Activated gamma-delta T cell treated with anti-CD3 and anti-CD28 coated beads, Interleukin-2, amount 50 U/mL, for 16 hours (primary cell): ENCODE results near the gene TGFB3.
"Not testable (repeated sequence)": the region's sequence is repeated elsewhere in the genome, so short reads cannot be mapped to it uniquely, and the experiment has no call there.

Experiments used
- DNase-seq: peaks from one replicate; pipeline ENCODE4 v3.0.0-alpha.2; 2020; ENCODE audit warnings: low read depth

Gene TGFB3

DNA sequence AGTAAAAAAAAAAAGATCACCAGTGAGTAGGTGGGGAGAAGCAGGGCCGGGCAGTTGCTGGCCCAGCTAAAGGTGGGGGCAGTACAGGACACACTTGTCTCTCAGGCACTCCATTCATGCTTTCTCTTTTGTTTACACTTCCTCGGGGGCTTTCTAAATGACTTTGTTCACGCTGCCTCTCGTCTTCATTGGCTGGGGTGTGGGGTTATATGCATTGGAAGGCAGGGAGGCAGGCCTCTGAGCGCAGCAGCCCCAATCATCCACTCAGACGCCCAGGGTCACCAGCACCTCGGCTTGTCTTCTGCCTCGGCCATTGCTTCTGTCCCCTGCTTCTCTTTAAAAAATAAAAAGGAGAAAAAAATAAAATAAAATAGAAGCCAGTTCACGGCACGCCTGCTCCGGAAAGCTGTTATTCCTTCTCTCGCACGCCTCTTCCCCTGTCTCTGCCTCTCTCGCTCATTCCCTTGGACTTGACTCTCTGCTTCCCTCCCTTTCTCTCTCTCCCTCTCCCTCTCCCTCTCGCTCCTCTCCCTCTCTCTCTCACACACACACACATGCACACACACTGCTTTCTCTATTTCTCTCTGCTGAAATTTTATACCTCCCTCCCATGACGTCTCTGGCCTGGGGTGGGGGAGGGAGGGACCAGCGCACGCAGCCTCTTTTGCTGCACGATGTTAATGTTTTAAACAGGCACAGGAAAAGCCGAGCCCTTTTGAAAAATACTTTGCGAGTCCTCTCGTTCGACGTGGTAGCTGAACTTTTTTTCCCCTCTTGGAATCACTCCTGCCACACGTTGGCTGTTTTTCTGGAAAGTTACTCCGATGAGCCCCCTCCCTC is at the start of gene TGFB3:
Gene TGFB3 (minus strand): TSS at position 570 of the 840 bp plus-strand sequence. CDS start 1,102 bp downstream, outside the sequence.
- DNase-seq: peak; percentile 31

GRCh38 chr14:76024211-76024907 is 42.6 kb upstream of the TGFB3 start:
- no peak for DNase-seq

DNA sequence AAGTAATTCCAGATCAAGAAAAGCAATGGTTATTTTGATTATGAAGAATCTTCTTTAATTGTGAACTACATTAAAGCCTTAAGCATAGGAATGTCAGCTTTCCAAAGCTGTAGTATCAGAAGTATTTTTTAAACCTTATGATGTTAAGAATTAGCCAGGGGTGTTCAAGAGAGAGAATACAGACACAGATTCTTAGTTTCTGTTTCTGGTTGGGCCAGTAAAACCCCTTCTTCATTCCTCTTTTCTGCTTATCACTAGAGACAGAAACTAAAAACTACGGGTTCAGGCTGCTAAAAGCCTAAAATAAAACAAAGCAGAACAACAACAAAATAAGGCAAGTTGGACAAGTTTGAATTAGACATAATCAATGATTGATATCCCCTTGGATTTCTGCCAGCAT is 42.0 kb upstream of the TGFB3 start:
- DNase-seq: no peak

GRCh38 chr14:76022991-76023390 is 41.2 kb upstream of the TGFB3 start:
- no peak for DNase-seq

DNA sequence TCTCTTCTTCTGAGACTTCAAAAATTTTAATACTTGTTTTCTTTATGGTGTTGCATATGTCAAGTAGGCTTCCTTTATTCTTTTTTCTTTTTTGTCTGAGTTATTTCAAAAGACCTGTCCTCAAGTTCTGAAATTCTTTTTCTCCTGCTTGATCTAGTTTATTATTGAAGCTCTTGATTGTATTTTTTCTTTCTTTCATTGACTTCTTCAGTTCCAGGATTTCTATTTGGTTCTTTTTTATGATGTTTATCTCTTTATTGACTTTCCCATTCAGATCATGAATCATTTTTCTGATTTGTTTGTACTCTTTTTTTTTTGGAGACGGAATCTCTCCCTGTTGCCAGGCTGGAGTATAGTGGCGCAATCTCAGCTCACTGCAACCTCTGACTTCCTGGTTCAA is 37.9 kb upstream of the TGFB3 start:
- DNase-seq: no peak

GRCh38 chr14:76015668-76016067 is 33.9 kb upstream of the TGFB3 start:
- DNase-seq: no peak

DNA sequence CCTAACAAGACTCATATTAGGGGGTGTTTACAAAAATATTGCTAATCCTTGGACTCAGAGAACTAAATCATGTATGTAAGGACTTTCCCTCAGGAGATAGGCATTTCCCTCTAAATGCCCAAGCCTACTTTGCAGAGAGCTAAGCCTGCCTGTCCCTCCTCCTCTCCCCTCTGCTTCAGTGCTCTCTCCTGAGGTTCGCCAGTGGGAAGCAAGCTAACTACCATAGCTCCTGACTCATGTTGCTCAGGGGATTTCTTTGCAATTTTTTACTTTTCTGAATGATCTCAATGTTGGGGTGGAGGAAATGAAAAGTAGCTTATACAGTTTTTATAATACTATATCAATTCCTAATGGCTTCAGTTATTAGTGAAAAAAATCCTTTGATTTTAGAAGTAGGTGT is 33.4 kb upstream of the TGFB3 start:
- DNase-seq: no peak

GRCh38 chr14:76012354-76012753 is 30.6 kb upstream of the TGFB3 start:
- DNase-seq: no peak

- no peak for DNase-seq
These were observed 30.1 kb upstream of the TGFB3 start for GRCh38 chr14:76011930-76012329.

DNA sequence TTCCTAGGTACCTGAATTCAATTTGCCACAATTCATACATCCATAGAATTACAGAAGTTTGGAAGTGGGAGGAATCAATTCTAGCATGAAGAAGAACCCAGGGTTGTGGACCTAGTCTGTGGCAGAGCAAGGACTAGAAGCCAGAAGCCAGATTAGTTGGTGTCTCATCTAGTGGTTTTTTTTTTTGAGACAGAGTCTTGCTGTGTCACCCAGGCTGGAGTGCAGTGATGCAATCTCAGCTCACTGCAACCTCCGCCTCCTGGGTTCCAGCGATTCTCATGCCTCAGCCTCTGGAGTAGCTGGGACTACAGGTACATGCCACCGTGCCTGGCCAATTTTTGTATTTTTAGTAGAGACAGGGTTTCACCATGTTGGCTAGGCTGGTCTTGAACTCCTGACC is 27.8 kb upstream of the TGFB3 start:
- not testable (repeated sequence) for DNase-seq

GRCh38 chr14:76007852-76008251 is 26.1 kb upstream of the TGFB3 start:
- no peak for DNase-seq

DNA sequence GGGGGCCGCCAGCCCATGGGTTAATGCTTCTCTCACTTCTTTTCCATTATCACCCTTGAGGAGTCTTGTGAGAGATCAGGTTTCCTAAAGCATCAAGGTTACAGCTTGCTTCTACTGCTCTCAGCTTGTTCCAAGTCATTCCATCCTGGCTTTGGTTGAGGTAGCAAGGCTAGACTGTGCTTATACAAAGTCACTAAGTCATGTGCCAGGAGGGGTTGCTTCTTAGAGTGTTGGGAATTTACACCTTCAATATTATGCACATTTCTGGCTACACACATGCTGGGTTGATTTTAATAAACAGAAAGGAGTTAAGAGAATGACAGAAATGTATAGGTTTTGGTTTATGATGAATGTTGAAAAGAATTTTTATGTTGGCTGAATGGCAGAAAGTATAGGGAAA is 25.6 kb upstream of the TGFB3 start:
- DNase-seq: no peak

DNA sequence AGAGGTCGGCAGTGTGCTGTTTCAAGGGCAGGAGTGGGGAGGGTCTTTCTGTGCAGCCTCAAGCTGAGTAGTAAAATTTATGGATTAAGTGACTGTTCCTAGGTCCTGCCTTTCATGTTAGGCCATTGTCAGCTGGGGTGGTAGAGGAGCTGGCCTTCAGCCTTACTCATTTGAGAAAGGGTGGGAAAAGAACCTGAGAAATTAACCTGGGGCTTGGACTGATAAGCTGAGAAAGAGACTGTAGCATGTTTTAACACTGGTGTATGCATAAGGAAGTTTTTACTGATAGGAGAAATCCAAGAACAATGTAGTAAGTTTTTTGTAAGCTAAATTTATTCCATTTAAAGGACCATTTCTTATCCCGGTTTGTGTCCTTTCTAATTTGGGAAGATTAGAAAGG is 24.5 kb upstream of the TGFB3 start:
- no peak for DNase-seq

DNA sequence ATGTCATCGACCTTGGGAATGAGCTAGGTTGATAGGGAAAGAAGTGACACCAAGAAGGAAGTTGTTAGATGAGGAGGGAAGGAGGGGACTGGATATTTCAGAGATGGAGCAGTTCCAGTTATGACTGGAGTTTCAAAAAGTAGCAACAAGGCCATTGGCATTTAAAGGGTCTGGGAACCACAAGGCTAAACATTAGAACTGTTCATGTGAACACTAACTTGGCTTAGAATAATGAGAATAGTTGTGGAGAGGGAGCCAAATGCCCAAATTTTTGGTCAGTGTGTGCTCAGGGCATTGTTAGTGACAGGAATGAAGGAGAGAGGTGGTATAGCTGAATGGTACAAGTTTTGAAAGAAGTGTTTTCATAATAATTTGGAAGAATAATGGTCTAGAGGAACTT is 20.6 kb upstream of the TGFB3 start:
- no peak for DNase-seq

DNA sequence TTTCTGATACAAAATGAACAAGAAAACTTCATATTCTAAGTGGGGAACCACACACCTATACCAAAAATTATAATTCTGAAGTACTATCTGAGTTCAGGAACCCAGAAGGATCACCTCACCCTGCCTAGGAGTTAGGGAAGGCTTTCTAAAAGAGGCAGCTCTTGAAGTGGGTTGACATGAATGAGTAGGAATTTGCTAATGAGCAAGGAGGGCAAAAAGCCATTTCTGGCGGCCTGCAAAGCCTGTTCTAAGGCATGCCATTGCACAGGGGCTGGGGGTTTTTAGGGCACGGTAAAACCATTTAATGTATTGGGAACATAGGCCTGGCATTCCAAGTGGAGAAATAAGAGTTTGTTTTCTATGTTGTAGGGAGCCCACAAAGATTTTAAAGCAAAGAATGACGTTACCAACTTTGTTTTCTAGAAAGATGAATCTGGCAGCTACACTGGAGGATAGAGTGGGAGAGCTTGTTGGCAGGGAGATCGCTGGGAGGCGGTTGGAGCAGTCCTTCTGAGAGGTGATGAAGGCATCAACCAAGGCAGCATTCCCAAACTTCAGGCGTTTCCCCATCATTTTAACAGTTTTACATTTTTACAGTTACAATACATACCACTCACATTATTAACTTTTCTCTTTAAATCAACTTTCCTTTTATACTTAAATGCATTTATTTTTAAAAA is 17.9 kb upstream of the TGFB3 start:
- no peak for DNase-seq

GRCh38 chr14:75996488-75996887 is 14.7 kb upstream of the TGFB3 start:
- no peak for DNase-seq

DNA sequence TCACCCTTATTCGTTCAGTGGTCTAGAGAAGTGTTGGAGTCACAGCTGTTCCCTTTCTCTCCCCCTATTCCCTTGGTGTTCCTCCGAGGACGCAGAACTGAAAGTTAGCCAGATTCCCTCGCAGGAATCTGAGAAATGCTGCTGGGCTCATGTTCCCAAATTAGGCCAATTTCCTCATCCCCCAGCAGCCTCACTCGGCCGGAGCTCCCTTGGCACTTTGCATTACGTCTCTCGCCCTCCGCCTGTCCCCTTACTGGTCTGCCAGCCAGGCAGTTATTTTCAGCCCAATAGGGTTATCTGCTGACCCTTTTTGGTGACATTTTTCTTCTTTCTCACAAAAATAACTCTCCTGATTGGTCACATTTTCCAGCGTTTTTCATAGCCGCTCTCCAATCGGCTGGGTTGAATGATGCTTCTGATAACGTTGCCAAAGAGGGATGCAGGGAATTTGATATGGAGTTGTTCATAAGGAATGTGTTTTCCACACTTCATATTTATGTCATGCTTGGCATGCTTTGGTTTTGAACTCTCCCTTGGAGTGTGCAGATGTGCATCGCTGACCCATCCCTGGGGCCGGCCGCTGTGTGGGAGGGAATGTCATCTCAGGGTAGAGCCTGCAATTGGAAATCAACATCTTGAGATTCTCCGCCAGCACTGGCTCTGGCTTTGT is 13.7 kb upstream of the TGFB3 start:
- DNase-seq: no peak

- DNase-seq: no peak
These were observed 11.8 kb upstream of the TGFB3 start for GRCh38 chr14:75993567-75994041.

- DNase-seq: no peak
These were observed 10.0 kb upstream of the TGFB3 start for GRCh38 chr14:75991753-75992152.

- no peak for DNase-seq
These were observed 8.5 kb upstream of the TGFB3 start for GRCh38 chr14:75990297-75990696.

DNA sequence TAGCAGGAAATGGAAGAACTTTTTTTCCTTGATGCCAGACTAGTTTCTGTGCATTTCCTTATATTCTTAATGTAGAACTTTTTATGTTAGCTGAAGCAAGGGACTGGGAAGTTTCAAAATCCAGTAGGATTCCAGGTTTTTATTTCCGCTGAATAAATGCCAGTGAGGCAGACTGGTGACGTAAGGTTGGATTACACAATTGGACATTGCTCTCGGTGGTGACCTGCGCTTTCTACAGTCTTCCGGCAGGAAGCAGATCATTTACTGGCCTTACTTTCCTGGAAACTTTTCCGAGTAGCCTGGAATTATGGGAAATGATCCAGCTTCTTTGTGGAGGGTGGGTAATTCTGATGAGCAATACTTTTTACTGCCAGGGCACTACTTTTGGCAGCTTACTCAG is 7.3 kb upstream of the TGFB3 start:
- no peak for DNase-seq
